Aorta (tissue), 5 donors: Measurements from ENCODE around the gene PRL. TPM values are rescaled to one million over a fixed set of nuclear protein-coding genes. Genes with fewer than 3 reads are reported as not detected.
A peak's percentile ranks its signal among the peaks of the same experiment; 100 is the strongest.

Experiments used
- ATAC-seq: fragments of 200-7000 bp; cut with Tn5 transposase; one replicate; pipeline ENCODE4 v1.9.1; 2022; ENCODE audit warnings: moderate library complexity; ENCODE audit not compliant: low FRiP score
- DNase-seq, 2 donors: peaks; one replicate each; pipeline ENCODE4 v3.0.0-alpha.2; 2020
- H3K27ac ChIP-seq, 2 donors: one replicate each; pipeline ENCODE4 v1.5.1; 2013; ENCODE audit warnings: low read length in 2 of 2, mild to moderate bottlenecking in 2 of 2, moderate library complexity in 2 of 2, control low read depth in 1 of 2, inconsistent platforms in 1 of 2, low read depth in 1 of 2
- H3K27me3 ChIP-seq, 2 donors: one replicate each; pipeline ENCODE4 v1.6.1; 2013; ENCODE audit warnings: control low read depth in 1 of 2, low read length in 1 of 2, mild to moderate bottlenecking in 1 of 2, moderate library complexity in 1 of 2; ENCODE audit not compliant: insufficient read depth in 2 of 2, control insufficient read depth in 1 of 2
- H3K36me3 ChIP-seq, 2 donors: one replicate each; pipeline ENCODE4 v1.6.1; 2013; ENCODE audit warnings: control low read depth in 1 of 2, low read length in 1 of 2, mild to moderate bottlenecking in 1 of 2; ENCODE audit not compliant: insufficient read depth in 2 of 2, control insufficient read depth in 1 of 2
- H3K4me1 ChIP-seq, 2 donors: one replicate each; pipeline ENCODE4 v1.6.1; 2013; ENCODE audit warnings: low read length in 2 of 2, control low read depth in 1 of 2, mild to moderate bottlenecking in 1 of 2, moderate library complexity in 1 of 2; ENCODE audit not compliant: insufficient read depth in 2 of 2, control insufficient read depth in 1 of 2
- H3K4me3 ChIP-seq, 2 donors: one replicate each; pipeline ENCODE4 v1.5.1; 2013; ENCODE audit warnings: low read length in 2 of 2, control low read depth in 1 of 2, mild to moderate bottlenecking in 1 of 2
- H3K9me3 ChIP-seq: one replicate; pipeline ENCODE4 v1.6.1; 2013; ENCODE audit warnings: mild to moderate bottlenecking, low read length; ENCODE audit not compliant: control insufficient read depth
- WGBS, 2 donors: extraction: QIAGEN DNeasy Blood & Tissue Kit; methylation state at CpG; one replicate each; pipeline ENCODE4 v1.1.7; 2013; 5-methylcytosine and 5-hydroxymethylcytosine counted together
- intact Hi-C, 2 donors: fragments of 100-400 bp; cut with DNase I; formaldehyde crosslinking; loops; one replicate each; pipeline versions ENCODE4 v1.14.2 to v1.15.0; 2022
- polyA plus RNA-seq, 2 donors: library from polyadenylated mRNA; stranded (reverse); fragments of 200-250 nt; gene quantifications; one replicate each; pipeline ENCODE4 v1.2.3, GENCODE V29; 2013
- total RNA-seq, 2 donors: library from RNA; stranded (reverse); fragmentation: NEBNext Ultra II Directional; extraction: Animal tissue kit (Norgen Biotek cat#: 25700); gene quantifications; one replicate each; pipeline ENCODE4 v1.2.1, GENCODE V29; 2021
- donor health status: healthy with polysubstance abuse.
- donor health status: Bipolar disorder and iron deficiency.
- donor health status: DM: no; HTN: no; CAD: no.
- donor health status: DM: no; HTN: no; CAD: no.
- donor health status: DM: yes; HTN: yes; CAD: no.

PRL gene
- total and polyA plus RNA-seq, 4 donors, result not detected

DNA sequence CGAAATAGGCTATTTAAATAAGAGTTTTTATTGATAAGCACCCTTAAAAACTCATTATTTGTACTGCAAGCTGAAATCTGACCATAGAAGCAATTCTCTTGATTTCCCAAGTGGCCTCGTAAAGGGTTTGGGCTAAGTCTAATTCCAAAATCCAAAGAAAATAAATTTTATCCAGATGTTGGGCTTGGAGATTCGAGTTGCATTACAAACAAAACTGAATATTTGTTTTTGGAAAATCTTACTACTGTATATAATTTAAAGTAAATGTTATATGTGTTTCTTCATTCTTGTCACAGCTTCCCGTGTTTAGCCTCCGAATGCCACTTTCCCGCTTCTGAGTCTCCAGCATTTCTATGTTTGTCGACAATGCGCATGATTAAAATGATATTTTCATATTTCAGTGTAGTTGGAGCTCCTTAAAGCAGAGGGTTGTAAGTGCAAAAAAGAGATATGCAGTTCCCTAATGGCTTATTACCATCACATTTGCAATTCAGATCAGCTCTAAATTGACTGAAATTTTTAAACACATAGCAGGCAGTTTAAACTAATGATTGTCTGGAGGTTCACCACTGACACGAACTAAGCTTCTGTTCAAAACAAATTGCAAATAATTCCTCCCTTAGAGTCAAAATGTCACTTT, 47.0 kb downstream of the PRL start:
- no peak overlapping the region for H3K4me3 ChIP-seq
- 81 to 82% methylated on average over 9 of the region's 9 CpGs for WGBS, 2 donors
- no peak for ATAC-seq
- intact Hi-C loops, result no loop called here
- H3K27me3 ChIP-seq, result no peaks in the 10 kb centered on the region
- H3K9me3 ChIP-seq, result no peaks in the 10 kb centered on the region
- no peak for DNase-seq
- peaks cover 0 to 4% of the 10 kb centered on the region in 2 donors for H3K4me1 ChIP-seq
- no peaks in the 10 kb centered on the region for H3K36me3 ChIP-seq
- H3K27ac ChIP-seq, result no peak overlapping the region

DNA sequence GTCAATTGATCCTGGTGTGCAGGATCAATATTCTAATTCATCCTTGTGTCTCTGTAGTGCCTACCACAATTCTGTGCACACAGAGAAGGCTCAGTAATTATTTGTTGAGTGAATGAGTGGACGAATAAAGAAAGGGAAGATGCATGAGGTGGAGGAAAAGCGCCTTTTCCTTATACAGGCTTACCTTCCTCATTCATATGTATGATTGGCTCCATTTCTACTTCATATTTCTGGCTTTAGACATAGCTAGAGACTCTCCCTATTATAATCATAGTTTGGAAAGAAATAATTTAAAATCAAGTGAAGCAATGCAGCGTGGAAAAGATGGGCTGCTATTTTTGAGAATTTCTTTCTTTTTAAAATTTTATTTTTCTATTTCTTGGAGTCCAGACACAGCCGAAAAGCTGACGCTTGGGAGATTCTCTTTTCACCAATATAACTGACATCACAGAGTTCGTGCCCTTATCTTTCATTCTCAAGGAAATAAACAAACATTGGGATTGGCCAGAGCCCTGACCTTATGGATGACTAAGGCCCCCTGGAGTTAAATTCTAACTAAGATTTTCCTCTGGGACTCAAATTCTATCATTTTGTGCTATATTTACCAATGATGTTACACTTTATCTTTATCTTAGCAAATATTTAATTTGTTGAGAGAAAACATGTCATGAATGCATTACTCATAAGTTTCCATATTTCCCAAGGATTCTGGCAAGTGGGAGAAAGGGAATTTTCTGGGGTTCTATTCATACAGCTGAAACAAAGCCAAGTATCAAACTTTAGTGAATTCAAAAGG, 48.1 kb downstream of the PRL start:
- Histone ChIP-seq H3K36me3 (no peaks in the 10 kb centered on the region), H3K9me3 (no peaks in the 10 kb centered on the region), H3K27ac (no peak overlapping the region), H3K27me3 (no peaks in the 10 kb centered on the region), H3K4me3 (no peak overlapping the region), H3K4me1 (peaks cover 0 to 4% of the 10 kb centered on the region in 2 donors)
- ATAC-seq (peak; percentile 22), DNase-seq (no peak)
- intact Hi-C loops, result no loop called here
- 63 to 64% methylated on average over 6 of the region's 6 CpGs for WGBS, 2 donors

DNA sequence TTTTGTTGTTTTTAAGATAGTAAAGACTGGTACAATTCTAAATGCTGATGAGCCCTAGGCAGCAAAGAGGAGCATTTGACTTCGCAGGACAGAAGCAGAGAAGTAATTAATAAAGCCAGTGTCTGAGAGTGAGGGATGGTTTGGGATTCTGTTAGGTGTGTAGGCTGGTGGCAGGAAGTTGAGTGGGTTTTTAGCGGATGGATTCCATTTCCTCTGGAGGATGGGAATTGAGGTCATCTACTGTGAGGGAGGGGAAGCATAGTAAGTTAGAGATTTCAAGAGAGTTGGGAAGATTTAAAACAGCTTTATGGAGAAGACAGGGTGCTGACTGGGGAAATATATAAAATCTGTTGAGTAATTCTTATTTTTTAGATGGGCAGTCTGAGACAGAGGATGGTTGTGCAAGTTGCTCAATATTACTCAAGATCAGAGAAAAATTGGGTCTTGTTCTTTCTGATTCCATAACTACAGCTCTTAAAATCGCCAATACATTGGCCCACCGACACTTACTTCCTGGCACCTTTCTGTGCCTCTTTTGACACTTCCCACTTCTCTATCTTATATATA, 48.8 kb downstream of the PRL start:
- Histone ChIP-seq H3K4me1 (peaks cover 0 to 4% of the 10 kb centered on the region in 2 donors), H3K36me3 (no peaks in the 10 kb centered on the region), H3K27ac (no peak overlapping the region), H3K9me3 (no peaks in the 10 kb centered on the region), H3K4me3 (no peak overlapping the region), H3K27me3 (no peaks in the 10 kb centered on the region)
- intact Hi-C loops, result no loop called here
- no peak for DNase-seq
- peak; percentile 27 for ATAC-seq
- 94 to 95% methylated on average over 4 of the region's 4 CpGs for WGBS, 2 donors

DNA sequence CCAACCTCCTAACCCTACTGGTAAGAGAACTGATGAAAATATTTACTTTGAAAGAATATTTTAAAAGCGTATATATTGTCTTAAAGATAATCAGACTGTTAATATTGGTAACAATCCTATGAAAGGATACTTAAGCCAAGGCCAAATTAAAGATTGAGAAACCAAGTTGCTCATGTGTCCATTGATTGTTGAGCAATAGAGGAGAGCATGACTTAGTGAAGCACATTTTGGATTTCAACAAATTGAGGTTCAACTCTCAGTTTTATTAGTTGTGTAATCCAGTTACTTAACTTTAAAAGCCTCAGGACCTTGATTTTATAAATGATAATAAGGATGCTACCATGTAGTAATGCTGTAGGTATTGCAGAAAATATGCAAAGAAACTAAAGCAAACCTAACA, 56.8 kb downstream of the PRL start:
- WGBS, 2 donors, result 0 to 1% methylated on average over 1 of the region's 1 CpG
- intact Hi-C loops, result no loop called here

DNA sequence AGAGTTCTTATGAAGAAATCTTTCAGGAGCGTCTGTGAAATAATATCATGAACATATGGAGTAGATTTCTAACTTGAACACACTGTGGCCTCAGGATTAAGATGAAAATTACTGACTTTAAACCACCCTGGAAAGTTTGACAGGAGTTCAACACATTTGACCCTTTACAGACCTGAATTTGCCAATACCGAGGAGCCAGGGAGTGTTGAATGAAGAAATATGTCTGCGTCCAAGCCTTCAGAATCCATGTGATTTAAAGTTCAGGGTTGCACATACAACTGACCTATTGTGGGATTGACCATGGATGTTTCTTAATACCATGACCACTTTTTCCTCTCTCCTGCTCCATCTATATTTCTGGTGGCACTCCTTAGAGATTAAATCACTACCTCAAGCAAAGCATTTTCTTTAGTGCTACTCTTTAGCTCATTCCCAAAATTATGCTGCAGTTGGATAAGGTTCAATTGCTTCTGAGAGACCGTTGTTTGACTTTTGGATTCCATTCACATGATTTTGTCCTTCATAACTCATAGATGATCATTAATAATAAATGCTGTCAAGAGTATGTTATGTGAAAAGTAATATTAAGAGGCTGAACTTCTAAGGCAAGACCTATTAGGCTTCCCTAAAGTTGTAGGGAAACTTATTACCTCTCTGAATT, 57.4 kb downstream of the PRL start:
- ATAC-seq (no peak), DNase-seq (no peak)
- Histone ChIP-seq H3K4me3 (no peak overlapping the region), H3K36me3 (no peaks in the 10 kb centered on the region), H3K4me1 (peaks cover 0 to 3% of the 10 kb centered on the region in 2 donors), H3K9me3 (no peaks in the 10 kb centered on the region), H3K27me3 (no peaks in the 10 kb centered on the region), H3K27ac (no peak overlapping the region)
- intact Hi-C loops, result no loop called here
- WGBS, 2 donors, result 20 to 35% methylated on average over 4 of the region's 4 CpGs

More for the DNA sequence above, 56.8 kb downstream of the PRL start:
- no peak overlapping the region for H3K4me3 ChIP-seq
- no peak for DNase-seq
- no peaks in the 10 kb centered on the region for H3K9me3 ChIP-seq
- peaks cover 0 to 3% of the 10 kb centered on the region in 2 donors for H3K4me1 ChIP-seq
- ATAC-seq, result no peak
- H3K27me3 ChIP-seq, result no peaks in the 10 kb centered on the region
- H3K36me3 ChIP-seq, result no peaks in the 10 kb centered on the region
- no peak overlapping the region for H3K27ac ChIP-seq

DNA sequence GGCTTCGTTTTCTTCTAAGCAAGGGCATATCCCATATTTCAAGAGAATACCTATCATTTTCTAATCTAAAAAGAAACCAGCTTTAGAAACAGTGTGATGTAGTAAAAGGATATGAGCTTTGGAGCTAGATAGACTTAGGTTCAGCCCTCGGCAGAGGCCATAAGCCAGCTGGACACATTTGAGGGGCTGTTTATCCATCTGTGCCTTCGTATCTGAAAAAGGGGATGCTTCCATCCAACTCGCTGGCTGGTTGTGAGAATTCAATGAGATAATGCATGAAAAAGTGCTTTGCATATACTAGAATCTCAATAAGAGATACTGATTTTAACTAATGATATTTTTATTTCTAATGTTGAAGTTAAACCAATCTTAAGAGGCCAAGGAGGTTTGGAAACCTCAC, 58.0 kb downstream of the PRL start:
- Histone ChIP-seq H3K27ac (no peak overlapping the region), H3K36me3 (no peaks in the 10 kb centered on the region), H3K9me3 (no peaks in the 10 kb centered on the region), H3K4me1 (peaks cover 0 to 3% of the 10 kb centered on the region in 2 donors), H3K4me3 (no peak overlapping the region), H3K27me3 (no peaks in the 10 kb centered on the region)
- ATAC-seq (no peak), DNase-seq (no peak)
- 83 to 91% methylated on average over 4 of the region's 4 CpGs for WGBS, 2 donors
- intact Hi-C loops, result no loop called here

DNA sequence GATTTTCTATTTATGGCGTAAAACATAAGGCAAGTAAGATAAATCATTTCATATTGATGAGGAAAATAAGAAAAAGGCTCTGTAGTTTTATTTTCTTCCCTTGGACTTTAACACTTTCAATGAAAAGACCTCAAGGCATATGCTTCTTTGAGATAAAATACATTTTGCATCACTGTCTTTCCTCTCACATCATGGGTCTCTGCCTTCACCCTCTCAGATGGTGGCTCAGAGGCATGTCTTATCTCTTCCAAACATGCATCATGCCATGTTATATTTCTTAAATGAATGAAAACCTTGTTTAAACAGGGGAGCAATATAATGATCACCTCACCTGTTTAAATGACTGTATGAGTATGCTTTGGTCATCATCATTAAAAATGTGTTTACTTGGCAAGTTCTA, 59.3 kb downstream of the PRL start:
- H3K27me3 ChIP-seq, result no peaks in the 10 kb centered on the region
- no peak overlapping the region for H3K4me3 ChIP-seq
- no peak overlapping the region for H3K27ac ChIP-seq
- 0% methylated on average over 1 of the region's 1 CpG for WGBS, 2 donors
- intact Hi-C loops, result no loop called here
- H3K9me3 ChIP-seq, result no peaks in the 10 kb centered on the region
- H3K36me3 ChIP-seq, result no peaks in the 10 kb centered on the region
- ATAC-seq, result no peak
- H3K4me1 ChIP-seq, result peaks cover 0 to 3% of the 10 kb centered on the region in 2 donors
- DNase-seq, result no peak
